ENCODE measurements around the gene ATRN. TPM values are rescaled to one million over a fixed set of nuclear protein-coding genes. Genes with fewer than 3 reads are reported as not detected.

Gene ATRN
- total and polyA plus RNA-seq, 2 donors (not counting 3 experiments of a cell fraction or from before 2014, with no cell fraction given): 32.3 to 33.1 TPM

- CTCF ChIA-PET: interaction anchor here (2.0 kb wide), 1 partner anchor 21 kb away, joined by 6 read pairs; no protein-coding TSS in a partner anchor
- no peaks in the 10 kb centered on the region for H3K4me1 ChIP-seq (ENCODE audit: control insufficient read depth, extremely low read depth, insufficient read depth, low read length)
- POLR2A ChIA-PET: no interaction called here
These were observed 184.2 kb downstream of the ATRN start for GRCh38 chr20:3655131-3655405.

More at GRCh38 chr20:3655131-3655405, 184.2 kb downstream of the ATRN start:
- H2AFZ ChIP-seq (ENCODE audit: low read depth, low read length): no peak overlapping the region
- no peak for TF ChIP-seq EZH2 (IDR thresholded peaks at IDR 0.05; ENCODE audit: borderline replicate concordance, low read depth, low read length, severe bottlenecking)
- no peak for TF ChIP-seq POLR2AphosphoS5 (IDR thresholded peaks at IDR 0.05; ENCODE audit: insufficient read depth, low read depth, low read length)
- no peak for TF ChIP-seq GATA2 (IDR thresholded peaks at IDR 0.05; ENCODE audit: insufficient read depth, insufficient read length, low read depth, low read length)
- no peak for TF ChIP-seq JUN (IDR thresholded peaks at IDR 0.05; ENCODE audit: borderline replicate concordance, insufficient read depth, insufficient read length, low read depth)
- TF ChIP-seq MAX (IDR thresholded peaks at IDR 0.05; ENCODE audit: insufficient read depth, insufficient read length): no peak
- TF ChIP-seq CTCF (IDR thresholded peaks at IDR 0.05; ENCODE audit: extremely low read depth in 1 of 2, insufficient read depth in 1 of 2, low read depth in 1 of 2, low read length in 2 of 2): no peak
- TF ChIP-seq MYC (IDR thresholded peaks at IDR 0.05; ENCODE audit: low read depth, low read length): no peak
- no peak for TF ChIP-seq FOS (IDR thresholded peaks at IDR 0.05; ENCODE audit: borderline replicate concordance, insufficient read depth, low read length)
- TF ChIP-seq POLR2A (IDR thresholded peaks at IDR 0.05; ENCODE audit: low read depth, low read length): no peak
- H3K4me2 ChIP-seq (ENCODE audit: insufficient read depth, low read length): no peak overlapping the region
- H3K27ac ChIP-seq (ENCODE audit: insufficient read depth, low read depth, low read length): no peak overlapping the region
- intact Hi-C loops (cut with micrococcal nuclease): no loop called here
- no peak for FAIRE-seq
- BruUV-seq (replicated peaks): no TSS peak
- H3K36me3 ChIP-seq (ENCODE audit: control insufficient read depth in 2 of 2, extremely low read depth in 1 of 2, insufficient read depth in 2 of 2, low read length in 2 of 2): no peaks in the 10 kb centered on the region
- DNase-seq (ENCODE audit: low read depth, low spot score): no peak
- H4K20me1 ChIP-seq (replicated peaks; ENCODE audit: control insufficient read depth, extremely low read depth, insufficient read depth, low read length): no peaks in the 10 kb centered on the region
- no peak overlapping the region for H3K9ac ChIP-seq (replicated peaks; ENCODE audit: extremely low read depth, insufficient read depth, low read length)
- dilution Hi-C loops (cut with MboI; ENCODE audit: extremely low pct_ligation_motif_present, low sequenced_read_pairs): no loop called here
- H3K9me1 ChIP-seq (replicated peaks; ENCODE audit: control insufficient read depth, extremely low read depth, insufficient read depth, low read length): no peaks in the 10 kb centered on the region
- H3K4me3 ChIP-seq (replicated peaks in 1 of 3; ENCODE audit: insufficient read depth in 1 of 3, low read depth in 1 of 3, low read length in 3 of 3): no peak overlapping the region
- H3K9me3 ChIP-seq (replicated peaks; ENCODE audit: control insufficient read depth, insufficient read depth, low read length): no peaks in the 10 kb centered on the region
- H3K79me2 ChIP-seq (ENCODE audit: control insufficient read depth, insufficient read depth, low read length): no peaks in the 10 kb centered on the region
- peaks cover 7 to 11% of the 10 kb centered on the region in 2 experiments for H3K27me3 ChIP-seq (ENCODE audit: control insufficient read depth in 2 of 2, insufficient read depth in 2 of 2, low read length in 2 of 2)
